ENCODE data around the gene FOSB. TPM values are rescaled to one million over a fixed set of nuclear protein-coding genes. Genes with fewer than 3 reads are reported as not detected.
A peak's percentile ranks its signal among the peaks of the same experiment; 100 is the strongest.

The FOSB gene
- total RNA-seq, 1 experiment from 2014 or later: 1.9 TPM

GRCh38 chr19:45496349-45496953, 28.7 kb downstream of the FOSB start:
- TF ChIP-seq, protein P1, sequence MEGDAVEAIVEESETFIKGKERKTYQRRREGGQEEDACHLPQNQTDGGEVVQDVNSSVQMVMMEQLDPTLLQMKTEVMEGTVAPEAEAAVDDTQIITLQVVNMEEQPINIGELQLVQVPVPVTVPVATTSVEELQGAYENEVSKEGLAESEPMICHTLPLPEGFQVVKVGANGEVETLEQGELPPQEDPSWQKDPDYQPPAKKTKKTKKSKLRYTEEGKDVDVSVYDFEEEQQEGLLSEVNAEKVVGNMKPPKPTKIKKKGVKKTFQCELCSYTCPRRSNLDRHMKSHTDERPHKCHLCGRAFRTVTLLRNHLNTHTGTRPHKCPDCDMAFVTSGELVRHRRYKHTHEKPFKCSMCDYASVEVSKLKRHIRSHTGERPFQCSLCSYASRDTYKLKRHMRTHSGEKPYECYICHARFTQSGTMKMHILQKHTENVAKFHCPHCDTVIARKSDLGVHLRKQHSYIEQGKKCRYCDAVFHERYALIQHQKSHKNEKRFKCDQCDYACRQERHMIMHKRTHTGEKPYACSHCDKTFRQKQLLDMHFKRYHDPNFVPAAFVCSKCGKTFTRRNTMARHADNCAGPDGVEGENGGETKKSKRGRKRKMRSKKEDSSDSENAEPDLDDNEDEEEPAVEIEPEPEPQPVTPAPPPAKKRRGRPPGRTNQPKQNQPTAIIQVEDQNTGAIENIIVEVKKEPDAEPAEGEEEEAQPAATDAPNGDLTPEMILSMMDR (conservative IDR thresholded peaks at IDR 0.05; ENCODE audit: low read depth, low read length): no peak
- TF ChIP-seq EZH2 (IDR thresholded peaks at IDR 0.05; ENCODE audit: borderline replicate concordance, low read depth, low read length, poor library complexity, severe bottlenecking): no peak
- no peaks in the 10 kb centered on the region for H3K9me3 ChIP-seq (ENCODE audit: low read depth, low read length, poor library complexity, severe bottlenecking)
- peaks cover 22% of the 10 kb centered on the region for H3K4me1 ChIP-seq (ENCODE audit: insufficient read depth, low read length, poor library complexity, severe bottlenecking)
- peak; percentile 54 for DNase-seq (ENCODE audit: low spot score)
- H3K27ac ChIP-seq (ENCODE audit: low read depth, low read length, poor library complexity, severe bottlenecking): peak overlapping the region; percentile 23
- CTCF ChIA-PET: interaction anchor here (0.6 to 1.9 kb wide), 2 partner anchors 11 kb away, joined by 11 to 20 read pairs; no protein-coding TSS in a partner anchor
- H3K27me3 ChIP-seq (replicated peaks; ENCODE audit: insufficient read depth, low read depth, low read length, poor library complexity): no peaks in the 10 kb centered on the region
- intact Hi-C loops (cut with micrococcal nuclease; ENCODE audit: unreplicated experiment): no loop called here
- POLR2A ChIA-PET (ENCODE audit: low non-redundant PET): no interaction called here
- peak overlapping the region; percentile 67 for H3K4me3 ChIP-seq (ENCODE audit: low read depth, low read length, poor library complexity, severe bottlenecking)
- no TSS peak for BruUV-seq (replicated peaks)
- H3K36me3 ChIP-seq (ENCODE audit: insufficient read depth, low read length, poor library complexity, severe bottlenecking): no peaks in the 10 kb centered on the region

DNA sequence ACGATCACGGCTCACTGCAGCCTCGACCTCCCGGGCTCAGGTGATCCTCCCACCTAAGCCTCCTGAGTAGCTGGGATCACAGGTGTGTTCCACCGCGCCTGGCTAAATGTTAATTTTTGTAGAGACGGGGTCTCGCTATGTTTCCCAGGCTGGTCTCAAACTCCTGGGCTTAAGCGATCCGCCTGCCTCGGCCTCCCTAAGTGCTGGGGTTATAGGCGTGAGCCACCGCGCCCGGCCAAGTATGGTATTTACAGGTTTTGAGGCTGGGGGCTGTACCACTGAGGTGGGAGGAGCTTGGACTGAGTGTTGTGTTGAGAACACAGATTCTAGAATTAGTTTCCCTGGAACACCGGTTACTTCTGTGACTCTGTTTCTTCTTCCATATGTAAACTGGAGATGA, 30.0 kb downstream of the FOSB start:
- DNase-seq (ENCODE audit: low spot score): no peak
- H3K36me3 ChIP-seq (ENCODE audit: insufficient read depth, low read length, poor library complexity, severe bottlenecking): no peaks in the 10 kb centered on the region
- ChIA-PET POLR2A (ENCODE audit: low non-redundant PET) (no interaction called here), CTCF (interaction anchor here (1.0 kb wide), 1 partner anchor 19 kb away, joined by 4 read pairs; no protein-coding TSS in a partner anchor)
- H3K4me1 ChIP-seq (ENCODE audit: insufficient read depth, low read length, poor library complexity, severe bottlenecking): peaks cover 22% of the 10 kb centered on the region
- no peaks in the 10 kb centered on the region for H3K9me3 ChIP-seq (ENCODE audit: low read depth, low read length, poor library complexity, severe bottlenecking)
- no peak overlapping the region for H3K4me3 ChIP-seq (ENCODE audit: low read depth, low read length, poor library complexity, severe bottlenecking)
- no peak overlapping the region for H3K27ac ChIP-seq (ENCODE audit: low read depth, low read length, poor library complexity, severe bottlenecking)
- BruUV-seq (replicated peaks): no TSS peak
- intact Hi-C loops (cut with micrococcal nuclease; ENCODE audit: unreplicated experiment): loop anchor here (1.0 kb wide), 1 partner anchor 87 kb away; the partner anchor contains the start of gene OPA3
- no peaks in the 10 kb centered on the region for H3K27me3 ChIP-seq (replicated peaks; ENCODE audit: insufficient read depth, low read depth, low read length, poor library complexity)
- TF ChIP-seq, protein P1 (conservative IDR thresholded peaks at IDR 0.05; ENCODE audit: low read depth, low read length): no peak
- TF ChIP-seq EZH2 (IDR thresholded peaks at IDR 0.05; ENCODE audit: borderline replicate concordance, low read depth, low read length, poor library complexity, severe bottlenecking): no peak

DNA sequence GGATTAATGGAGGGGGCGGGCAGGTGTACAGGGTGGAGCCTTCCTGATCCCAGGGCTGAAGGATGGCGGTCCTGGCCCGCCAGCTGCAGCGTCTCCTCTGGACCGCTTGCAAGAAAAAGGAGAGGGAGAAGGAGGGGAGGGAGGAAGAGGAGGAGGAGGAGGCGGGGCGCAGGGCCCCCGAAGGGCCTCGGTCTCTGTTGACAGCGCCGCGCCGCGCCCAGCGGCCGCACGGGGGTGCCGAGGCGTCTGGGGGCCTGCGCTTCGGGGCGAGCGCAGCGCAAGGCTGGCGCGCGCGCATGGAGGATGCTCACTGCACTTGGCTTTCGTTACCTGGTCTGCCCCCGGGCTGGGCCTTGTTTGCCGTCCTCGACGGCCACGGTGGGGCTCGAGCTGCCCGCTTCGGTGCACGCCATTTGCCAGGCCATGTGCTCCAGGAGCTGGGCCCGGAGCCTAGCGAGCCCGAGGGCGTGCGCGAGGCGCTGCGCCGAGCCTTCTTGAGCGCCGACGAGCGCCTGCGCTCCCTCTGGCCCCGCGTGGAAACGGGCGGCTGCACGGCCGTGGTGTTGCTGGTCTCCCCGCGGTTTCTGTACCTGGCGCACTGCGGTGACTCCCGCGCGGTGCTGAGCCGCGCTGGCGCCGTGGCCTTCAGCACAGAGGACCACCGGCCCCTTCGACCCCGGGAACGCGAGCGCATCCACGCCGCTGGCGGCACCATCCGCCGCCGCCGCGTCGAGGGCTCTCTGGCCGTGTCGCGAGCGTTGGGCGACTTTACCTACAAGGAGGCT, 30.8 kb downstream of the FOSB start, which contains the start of gene PPM1N:
TSS of gene PPM1N (plus strand) at position 33 of the 785 bp plus-strand sequence. CDS start at position 63, 30 bp downstream.
- TF ChIP-seq, protein P1 (conservative IDR thresholded peaks at IDR 0.05; ENCODE audit: low read depth, low read length): no peak
- TF ChIP-seq EZH2 (IDR thresholded peaks at IDR 0.05; ENCODE audit: borderline replicate concordance, low read depth, low read length, poor library complexity, severe bottlenecking): no peak
- CTCF ChIA-PET: no interaction called here

More for the DNA sequence above, 30.8 kb downstream of the FOSB start, which contains the start of gene PPM1N:
- intact Hi-C loops (cut with micrococcal nuclease; ENCODE audit: unreplicated experiment): no loop called here
- Histone ChIP-seq H3K27me3 (replicated peaks; ENCODE audit: insufficient read depth, low read depth, low read length, poor library complexity) (no peaks in the 10 kb centered on the region), H3K27ac (ENCODE audit: low read depth, low read length, poor library complexity, severe bottlenecking) (no peak within 1 kb of the TSS), H3K4me3 (ENCODE audit: low read depth, low read length, poor library complexity, severe bottlenecking) (peak within 1 kb of the TSS; percentile 67), H3K9me3 (ENCODE audit: low read depth, low read length, poor library complexity, severe bottlenecking) (no peaks in the 10 kb centered on the region), H3K36me3 (ENCODE audit: insufficient read depth, low read length, poor library complexity, severe bottlenecking) (no peaks in the 10 kb centered on the region), H3K4me1 (ENCODE audit: insufficient read depth, low read length, poor library complexity, severe bottlenecking) (peaks cover 16% of the 10 kb centered on the region)
- no TSS peak for BruUV-seq (replicated peaks)
- POLR2A ChIA-PET (ENCODE audit: low non-redundant PET): no interaction called here
- peak; percentile 68 for DNase-seq (ENCODE audit: low spot score)

All from A673 (cell line).